Measurements from ENCODE around the gene EIF3I.
A peak's percentile ranks its signal among the peaks of the same experiment; 100 is the strongest.

The EIF3I gene

GRCh38 chr1:32199717-32200072, 22.5 kb upstream of the EIF3I start:
- peaks cover 29% of the 10 kb centered on the region for H3K36me3 ChIP-seq (ENCODE audit: control insufficient read depth, insufficient read depth, low read length)
- no peak for DNase-seq (ENCODE audit: extremely low read depth, insufficient read length)
- H3K27me3 ChIP-seq (replicated peaks; ENCODE audit: control insufficient read depth, insufficient read depth, low read length) = no peaks in the 10 kb centered on the region
- peak overlapping the region; percentile 68 for H3K4me3 ChIP-seq (replicated peaks; ENCODE audit: low read depth, low read length)
- TF ChIP-seq, protein P1, sequence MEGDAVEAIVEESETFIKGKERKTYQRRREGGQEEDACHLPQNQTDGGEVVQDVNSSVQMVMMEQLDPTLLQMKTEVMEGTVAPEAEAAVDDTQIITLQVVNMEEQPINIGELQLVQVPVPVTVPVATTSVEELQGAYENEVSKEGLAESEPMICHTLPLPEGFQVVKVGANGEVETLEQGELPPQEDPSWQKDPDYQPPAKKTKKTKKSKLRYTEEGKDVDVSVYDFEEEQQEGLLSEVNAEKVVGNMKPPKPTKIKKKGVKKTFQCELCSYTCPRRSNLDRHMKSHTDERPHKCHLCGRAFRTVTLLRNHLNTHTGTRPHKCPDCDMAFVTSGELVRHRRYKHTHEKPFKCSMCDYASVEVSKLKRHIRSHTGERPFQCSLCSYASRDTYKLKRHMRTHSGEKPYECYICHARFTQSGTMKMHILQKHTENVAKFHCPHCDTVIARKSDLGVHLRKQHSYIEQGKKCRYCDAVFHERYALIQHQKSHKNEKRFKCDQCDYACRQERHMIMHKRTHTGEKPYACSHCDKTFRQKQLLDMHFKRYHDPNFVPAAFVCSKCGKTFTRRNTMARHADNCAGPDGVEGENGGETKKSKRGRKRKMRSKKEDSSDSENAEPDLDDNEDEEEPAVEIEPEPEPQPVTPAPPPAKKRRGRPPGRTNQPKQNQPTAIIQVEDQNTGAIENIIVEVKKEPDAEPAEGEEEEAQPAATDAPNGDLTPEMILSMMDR (IDR thresholded peaks at IDR 0.05; ENCODE audit: insufficient read depth, low read length, poor library complexity, severe bottlenecking) = no peak

GRCh38 chr1:32200226-32201010, 21.8 kb upstream of the EIF3I start, which contains the start of gene CCDC28B:
CCDC28B (plus strand) TSS chr1:32200595; CDS start chr1:32201936, 1,341 bp downstream.
- H3K4me3 ChIP-seq (replicated peaks; ENCODE audit: low read depth, low read length) = peak within 1 kb of the TSS; percentile 68
- TF ChIP-seq, protein P1 (IDR thresholded peaks at IDR 0.05; ENCODE audit: insufficient read depth, low read length, poor library complexity, severe bottlenecking) = no peak
- peak; percentile 71 for DNase-seq (ENCODE audit: extremely low read depth, insufficient read length)

DNA sequence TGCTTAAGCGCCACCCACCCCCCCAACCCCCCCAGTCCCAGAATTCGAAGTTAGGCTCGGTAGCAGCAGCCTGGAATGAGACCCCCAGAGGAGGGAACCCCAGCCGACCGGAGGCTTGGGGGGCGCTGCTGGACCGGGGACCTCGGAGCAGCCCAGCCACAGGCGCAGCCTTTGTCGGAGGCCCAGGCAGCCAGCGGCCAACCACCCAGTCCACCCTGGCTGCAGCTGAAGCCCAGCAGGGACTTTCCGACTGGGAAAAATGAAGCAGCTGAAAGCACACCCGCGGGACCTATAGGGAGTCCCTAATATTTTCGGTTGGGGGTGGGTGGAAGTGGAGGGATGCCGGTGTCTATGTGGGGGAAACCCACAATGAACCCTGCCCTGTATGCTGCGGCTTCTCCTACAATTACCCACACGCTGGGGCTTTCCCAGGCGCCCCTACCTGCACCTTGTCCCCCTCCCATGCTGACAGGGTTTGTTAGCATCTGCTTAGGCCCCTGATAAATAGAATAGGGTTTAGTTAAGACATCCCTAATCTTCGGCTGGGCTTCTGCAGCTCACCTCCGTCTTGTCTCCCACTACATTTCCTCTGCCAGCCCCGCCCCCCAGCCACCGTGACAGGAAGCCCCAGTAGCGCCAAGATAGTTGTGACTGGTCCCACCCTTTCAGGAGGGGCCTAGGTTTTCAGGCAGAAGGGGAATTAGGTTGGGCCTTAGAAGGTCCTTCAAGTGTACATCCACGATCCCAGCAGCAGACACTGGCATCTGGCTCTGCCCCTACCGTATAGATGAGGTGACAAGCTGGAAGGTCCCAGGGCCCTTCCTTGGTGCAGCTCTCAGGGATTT, 21.0 kb upstream of the EIF3I start:
- DNase-seq (ENCODE audit: extremely low read depth, insufficient read length) = peak; percentile 77
- H3K36me3 ChIP-seq (ENCODE audit: control insufficient read depth, insufficient read depth, low read length) = peaks cover 15% of the 10 kb centered on the region
- peak overlapping the region; percentile 68 for H3K4me3 ChIP-seq (replicated peaks; ENCODE audit: low read depth, low read length)
- no peaks in the 10 kb centered on the region for H3K27me3 ChIP-seq (replicated peaks; ENCODE audit: control insufficient read depth, insufficient read depth, low read length)
- TF ChIP-seq, protein P1 (IDR thresholded peaks at IDR 0.05; ENCODE audit: insufficient read depth, low read length, poor library complexity, severe bottlenecking) = peak; percentile 18

More at GRCh38 chr1:32200226-32201010, 21.8 kb upstream of the EIF3I start, which contains the start of gene CCDC28B:
- Histone ChIP-seq H3K36me3 (ENCODE audit: control insufficient read depth, insufficient read depth, low read length) (peaks cover 22% of the 10 kb centered on the region), H3K27me3 (replicated peaks; ENCODE audit: control insufficient read depth, insufficient read depth, low read length) (no peaks in the 10 kb centered on the region)

DNA sequence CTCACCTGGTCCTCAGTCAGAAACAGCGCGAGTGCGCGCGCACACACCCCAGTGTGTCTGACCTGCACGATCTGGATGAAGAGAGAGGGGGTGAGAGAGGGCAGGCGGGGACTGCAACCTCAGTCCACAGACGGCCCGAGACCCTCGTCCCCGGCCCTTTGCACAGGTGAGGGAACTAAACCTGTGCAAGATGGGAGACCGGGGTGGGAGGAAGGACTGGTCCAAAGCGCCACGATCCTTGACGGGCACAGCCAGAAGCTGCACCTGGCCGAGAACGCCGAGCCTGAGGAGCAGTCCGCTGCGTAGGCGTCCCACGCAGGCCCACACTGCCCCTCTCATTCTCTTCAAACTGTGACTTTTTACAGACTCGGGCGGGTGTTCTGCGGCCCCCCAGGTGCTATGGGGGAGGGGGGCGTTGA, 17.3 kb upstream of the EIF3I start:
- no peaks in the 10 kb centered on the region for H3K27me3 ChIP-seq (replicated peaks; ENCODE audit: control insufficient read depth, insufficient read depth, low read length)
- TF ChIP-seq, protein P1 (IDR thresholded peaks at IDR 0.05; ENCODE audit: insufficient read depth, low read length, poor library complexity, severe bottlenecking) = no peak
- DNase-seq (ENCODE audit: extremely low read depth, insufficient read length) = no peak
- no peak overlapping the region for H3K4me3 ChIP-seq (replicated peaks; ENCODE audit: low read depth, low read length)
- H3K36me3 ChIP-seq (ENCODE audit: control insufficient read depth, insufficient read depth, low read length) = peaks cover 8% of the 10 kb centered on the region

GRCh38 chr1:32205401-32206370, 16.5 kb upstream of the EIF3I start, which contains the start of gene IQCC:
IQCC (plus strand) TSS chr1:32205671; CDS start chr1:32205682, 11 bp downstream.
- TF ChIP-seq, protein P1 (IDR thresholded peaks at IDR 0.05; ENCODE audit: insufficient read depth, low read length, poor library complexity, severe bottlenecking) = no peak
- Histone ChIP-seq H3K36me3 (ENCODE audit: control insufficient read depth, insufficient read depth, low read length) (peaks cover 8% of the 10 kb centered on the region), H3K4me3 (replicated peaks; ENCODE audit: low read depth, low read length) (peak within 1 kb of the TSS; percentile 79), H3K27me3 (replicated peaks; ENCODE audit: control insufficient read depth, insufficient read depth, low read length) (no peaks in the 10 kb centered on the region)
- peak; percentile 87 for DNase-seq (ENCODE audit: extremely low read depth, insufficient read length)
